Testis (tissue), 3 donors: ENCODE measurements around the gene NFIX. TPM values are rescaled to one million over a fixed set of nuclear protein-coding genes. Genes with fewer than 3 reads are reported as not detected.
A peak's percentile ranks its signal among the peaks of the same experiment; 100 is the strongest.

Source experiments
- DNase-seq: peaks from one replicate; pipeline ENCODE4 v3.0.0-alpha.2; 2019
- H3K27ac ChIP-seq, 2 donors: fragments of 200-600 bp; sonication (generic); one replicate each; pipeline ENCODE4 v1.5.1; 2019
- H3K27me3 ChIP-seq: fragments of 200-600 bp; sonication (generic); one replicate; pipeline ENCODE4 v1.5.1; 2019
- H3K36me3 ChIP-seq: fragments of 200-600 bp; sonication (generic); one replicate; pipeline ENCODE4 v1.5.1; 2017; ENCODE audit warnings: low read depth; ENCODE audit errors: missing control alignments
- H3K4me1 ChIP-seq: fragments of 200-600 bp; sonication (generic); one replicate; pipeline ENCODE4 v1.5.1; 2019
- H3K4me3 ChIP-seq, 2 donors: fragments of 200-600 bp; sonication (generic); one replicate each; pipeline ENCODE4 v1.5.1; 2017 to 2019
- H3K9me3 ChIP-seq: fragments of 200-600 bp; sonication (generic); one replicate; pipeline ENCODE4 v1.5.1; 2017
- CTCF ChIP-seq, 3 experiments: fragments of 450-650 bp in 2 of 3; fragments of 200-600 bp in 1 of 3; sonication (generic) in 1 of 3; IDR thresholded peaks; one replicate each; pipeline ENCODE4 v1.5.1; 2016 to 2019; ENCODE audit warnings: antibody characterized with exemption in 3 of 3, mild to moderate bottlenecking in 2 of 3, moderate library complexity in 1 of 3
- POLR2A ChIP-seq: fragments of 450-650 bp; IDR thresholded peaks from one replicate; pipeline ENCODE4 v1.6.1; 2017; ENCODE audit warnings: antibody characterized with exemption, mild to moderate bottlenecking, moderate library complexity
- WGBS, 2 donors: methylation state at CpG; one replicate each; pipeline ENCODE4 v1.1.5; 2018; 5-methylcytosine and 5-hydroxymethylcytosine counted together
- intact Hi-C: fragments of 100-400 bp; cut with DNase I; formaldehyde crosslinking; loops from one replicate; pipeline ENCODE4 v1.15.1; 2023; ENCODE audit warnings: low total_unique reads
- polyA plus RNA-seq: library from polyadenylated mRNA; stranded (reverse); fragments of 350-450 nt; fragmentation: Illumina TruSeq; extraction: RNeasy Lipid Tissue Mini Kit (QIAGEN cat#74804); gene quantifications from one replicate; pipeline ENCODE4 v1.2.3, GENCODE V29; 2014; ENCODE audit warnings: low read depth, low replicate concordance; ENCODE audit not compliant: insufficient read depth
- total RNA-seq, 2 donors: library from RNA; depleted of rRNA; stranded (reverse); fragments of >200 nt; gene quantifications; one replicate each; pipeline ENCODE4 v1.2.3, GENCODE V29; 2016

Gene NFIX
- total and polyA plus RNA-seq, 3 donors from 2014 or later: 47.4 to 62.4 (median 51.7) TPM

GRCh38 chr19:13028027-13028426, 32.8 kb downstream of the NFIX start:
- intact Hi-C loops: no loop called here
- no peak overlapping the region for H3K4me3 ChIP-seq
- no peaks in the 10 kb centered on the region for H3K9me3 ChIP-seq
- no peaks in the 10 kb centered on the region for H3K27me3 ChIP-seq
- DNase-seq: no peak
- H3K27ac ChIP-seq: peak overlapping the region in 1 of 2 donors; percentile 35
- H3K4me1 ChIP-seq: peaks cover 27% of the 10 kb centered on the region
- H3K36me3 ChIP-seq: no peaks in the 10 kb centered on the region
- TF ChIP-seq CTCF (IDR thresholded peaks at IDR 0.05): no peak
- 84 to 95% methylated on average over 3 of the region's 3 CpGs for WGBS, 2 donors

GRCh38 chr19:13029301-13029880, 34.1 kb downstream of the NFIX start:
- H3K4me1 ChIP-seq: peaks cover 38% of the 10 kb centered on the region
- no peaks in the 10 kb centered on the region for H3K36me3 ChIP-seq
- no peak overlapping the region for H3K4me3 ChIP-seq
- H3K27me3 ChIP-seq: no peaks in the 10 kb centered on the region
- no peak for DNase-seq
- intact Hi-C loops: no loop called here
- WGBS, 2 donors: 75 to 78% methylated on average over 7 to 9 of the region's 9 CpGs
- no peaks in the 10 kb centered on the region for H3K9me3 ChIP-seq
- H3K27ac ChIP-seq: no peak overlapping the region
- TF ChIP-seq CTCF (IDR thresholded peaks at IDR 0.05): no peak
- TF ChIP-seq POLR2A: no peak

- no peaks in the 10 kb centered on the region for H3K9me3 ChIP-seq
- no peak overlapping the region for H3K4me3 ChIP-seq
- 53 to 88% methylated on average over 2 to 10 of the region's 10 CpGs for WGBS, 2 donors
- H3K27ac ChIP-seq: no peak overlapping the region
- DNase-seq: no peak
- intact Hi-C loops: no loop called here
- TF ChIP-seq CTCF (IDR thresholded peaks at IDR 0.05) (no peak), POLR2A (no peak)
- H3K4me1 ChIP-seq: peaks cover 43% of the 10 kb centered on the region
- no peaks in the 10 kb centered on the region for H3K36me3 ChIP-seq
- H3K27me3 ChIP-seq: no peaks in the 10 kb centered on the region
Measured at GRCh38 chr19:13029893-13030292, 34.6 kb downstream of the NFIX start.

GRCh38 chr19:13031917-13032623, 36.8 kb downstream of the NFIX start:
- Histone ChIP-seq H3K4me1 (peaks cover 40% of the 10 kb centered on the region), H3K4me3 (no peak overlapping the region), H3K27me3 (no peaks in the 10 kb centered on the region), H3K27ac (peak overlapping the region; percentile 52 to 71), H3K36me3 (no peaks in the 10 kb centered on the region), H3K9me3 (no peaks in the 10 kb centered on the region)
- WGBS, 2 donors: 39 to 52% methylated on average over 12 of the region's 12 CpGs
- intact Hi-C loops: no loop called here
- no peak for DNase-seq
- TF ChIP-seq CTCF (IDR thresholded peaks at IDR 0.05): no peak
- TF ChIP-seq POLR2A: no peak

- TF ChIP-seq CTCF (IDR thresholded peaks at IDR 0.05) (no peak), POLR2A (no peak)
- no peaks in the 10 kb centered on the region for H3K36me3 ChIP-seq
- H3K9me3 ChIP-seq: no peaks in the 10 kb centered on the region
- peak overlapping the region in 1 of 2 donors; percentile 71 for H3K27ac ChIP-seq
- peaks cover 43% of the 10 kb centered on the region for H3K4me1 ChIP-seq
- no peaks in the 10 kb centered on the region for H3K27me3 ChIP-seq
- intact Hi-C loops: no loop called here
- no peak overlapping the region for H3K4me3 ChIP-seq
- WGBS, 2 donors: 86 to 87% methylated on average over 13 of the region's 13 CpGs
- no peak for DNase-seq
Measured at GRCh38 chr19:13032837-13033236, 37.6 kb downstream of the NFIX start.
